Measurements from ENCODE around the gene SPIN1. TPM values are rescaled to one million over a fixed set of nuclear protein-coding genes. Genes with fewer than 3 reads are reported as not detected.

SPIN1 gene
- total RNA-seq, 1 experiment from 2014 or later: 46.2 TPM

GRCh38 chr9:88387036-88387551 lies 1.1 kb upstream of the SPIN1 start:
- H3F3A ChIP-seq (ENCODE audit: low read length, unreplicated experiment): no peaks in the 10 kb centered on the region
- ChIA-PET CTCF (interaction anchor here (0.5 kb wide), 1 partner anchor 120 kb away, joined by 3 read pairs; no protein-coding TSS in a partner anchor), POLR2A (ENCODE audit: unreplicated experiment) (no interaction called here)
- ATAC-seq (peak; percentile 7; the same call in 1 of the 2 replicates), DNase-seq (no peak)
- H3K79me2 ChIP-seq (ENCODE audit: low read length): peaks cover 50% of the 10 kb centered on the region
- H2AFZ ChIP-seq (ENCODE audit: low read length): peak overlapping the region; percentile 91
- BruUV-seq (replicated peaks): no TSS peak
- H3K4me3 ChIP-seq (ENCODE audit: low read length): peak overlapping the region; percentile 93
- TF ChIP-seq CTCF (conservative IDR thresholded peaks at IDR 0.05; ENCODE audit: low read depth, low read length) (no peak), EZH2phosphoT487 (IDR thresholded peaks at IDR 0.05; ENCODE audit: borderline replicate concordance, low read length) (no peak), EZH2 (IDR thresholded peaks at IDR 0.05; ENCODE audit: low read length, unreplicated experiment) (no peak)
- peaks cover 11% of the 10 kb centered on the region for H3K4me1 ChIP-seq (ENCODE audit: insufficient read depth, low read length)
- peaks cover 7% of the 10 kb centered on the region; the same call in 1 of the 2 replicates for H3K36me3 ChIP-seq (ENCODE audit: low read depth, low read length)
- peak overlapping the region; percentile 86 for H3K9ac ChIP-seq (ENCODE audit: low read length)
- peak overlapping the region; percentile 95 for H3K4me2 ChIP-seq (ENCODE audit: low read length)
- H3K27ac ChIP-seq (ENCODE audit: low read length): peak overlapping the region; percentile 84
- no peaks in the 10 kb centered on the region for H3K9me3 ChIP-seq (ENCODE audit: low read length)
- intact Hi-C loops (cut with micrococcal nuclease): loop anchor here (5.0 to 10.0 kb wide), 3 partner anchors 115 to 282 kb away; no protein-coding TSS in a partner anchor
- H4K20me1 ChIP-seq (ENCODE audit: low read length): peaks cover 19% of the 10 kb centered on the region; the same call in 1 of the 2 replicates
- no peaks in the 10 kb centered on the region for H3K27me3 ChIP-seq (ENCODE audit: low read length)
- no peaks in the 10 kb centered on the region for H3K9me2 ChIP-seq (replicated peaks; ENCODE audit: low read length)

GRCh38 chr9:88387552-88388202 lies 567 bp upstream of the SPIN1 start:
- no peaks in the 10 kb centered on the region for H3K9me3 ChIP-seq (ENCODE audit: low read length)
- ChIA-PET POLR2A (ENCODE audit: unreplicated experiment) (interaction anchor here (0.5 kb wide), 2 partner anchors 117 to 147 kb away, joined by 10 to 13 read pairs; partner anchors contain the start of gene NXNL2), CTCF (no interaction called here)
- H3K4me1 ChIP-seq (ENCODE audit: insufficient read depth, low read length): peaks cover 11% of the 10 kb centered on the region
- H2AFZ ChIP-seq (ENCODE audit: low read length): peak overlapping the region; percentile 91
- H3K9me2 ChIP-seq (replicated peaks; ENCODE audit: low read length): no peaks in the 10 kb centered on the region
- H3K4me2 ChIP-seq (ENCODE audit: low read length): peak overlapping the region; percentile 95
- peak; percentile 58 for ATAC-seq
- peak; percentile 60 for DNase-seq
- H3K4me3 ChIP-seq (ENCODE audit: low read length): peak overlapping the region; percentile 93
- H3F3A ChIP-seq (ENCODE audit: low read length, unreplicated experiment): no peaks in the 10 kb centered on the region
- H3K27me3 ChIP-seq (ENCODE audit: low read length): no peaks in the 10 kb centered on the region
- H3K36me3 ChIP-seq (ENCODE audit: low read depth, low read length): peaks cover 7% of the 10 kb centered on the region; the same call in 1 of the 2 replicates
- BruUV-seq (replicated peaks): TSS peak; percentile 74
- TF ChIP-seq EZH2 (IDR thresholded peaks at IDR 0.05; ENCODE audit: low read length, unreplicated experiment): no peak
- TF ChIP-seq CTCF (conservative IDR thresholded peaks at IDR 0.05; ENCODE audit: low read depth, low read length): no peak
- TF ChIP-seq EZH2phosphoT487 (IDR thresholded peaks at IDR 0.05; ENCODE audit: borderline replicate concordance, low read length): no peak
- peaks cover 56% of the 10 kb centered on the region for H3K79me2 ChIP-seq (ENCODE audit: low read length)
- peak overlapping the region; percentile 86 for H3K9ac ChIP-seq (ENCODE audit: low read length)
- peaks cover 19% of the 10 kb centered on the region; the same call in 1 of the 2 replicates for H4K20me1 ChIP-seq (ENCODE audit: low read length)
- intact Hi-C loops (cut with micrococcal nuclease): loop anchor here (1.0 to 10.0 kb wide), 4 partner anchors 115 to 283 kb away; no protein-coding TSS in a partner anchor
- peak overlapping the region; percentile 84 for H3K27ac ChIP-seq (ENCODE audit: low read length)
